Measurements from ENCODE around the gene HENMT1.

DNA sequence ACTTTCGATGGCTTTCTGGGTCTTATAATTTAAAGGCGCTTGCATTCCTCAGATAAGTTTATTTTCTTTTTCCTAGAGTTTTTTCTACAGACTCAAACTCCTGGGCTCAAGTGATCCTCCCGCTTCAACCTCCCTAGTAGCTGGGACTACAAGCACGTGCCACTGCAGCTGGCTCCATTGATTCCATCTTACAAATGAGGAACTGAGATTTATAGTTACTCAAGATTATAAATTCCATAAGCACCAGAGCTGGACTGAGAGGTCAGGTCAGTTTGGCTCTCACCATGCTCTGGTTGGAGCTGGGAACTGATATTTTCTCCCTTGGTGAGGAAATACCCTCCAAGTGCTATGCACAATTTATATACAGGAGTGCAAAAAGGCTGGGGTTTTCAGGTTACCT lies 17.8 kb upstream of the HENMT1 start:
- TF ChIP-seq, protein P1, sequence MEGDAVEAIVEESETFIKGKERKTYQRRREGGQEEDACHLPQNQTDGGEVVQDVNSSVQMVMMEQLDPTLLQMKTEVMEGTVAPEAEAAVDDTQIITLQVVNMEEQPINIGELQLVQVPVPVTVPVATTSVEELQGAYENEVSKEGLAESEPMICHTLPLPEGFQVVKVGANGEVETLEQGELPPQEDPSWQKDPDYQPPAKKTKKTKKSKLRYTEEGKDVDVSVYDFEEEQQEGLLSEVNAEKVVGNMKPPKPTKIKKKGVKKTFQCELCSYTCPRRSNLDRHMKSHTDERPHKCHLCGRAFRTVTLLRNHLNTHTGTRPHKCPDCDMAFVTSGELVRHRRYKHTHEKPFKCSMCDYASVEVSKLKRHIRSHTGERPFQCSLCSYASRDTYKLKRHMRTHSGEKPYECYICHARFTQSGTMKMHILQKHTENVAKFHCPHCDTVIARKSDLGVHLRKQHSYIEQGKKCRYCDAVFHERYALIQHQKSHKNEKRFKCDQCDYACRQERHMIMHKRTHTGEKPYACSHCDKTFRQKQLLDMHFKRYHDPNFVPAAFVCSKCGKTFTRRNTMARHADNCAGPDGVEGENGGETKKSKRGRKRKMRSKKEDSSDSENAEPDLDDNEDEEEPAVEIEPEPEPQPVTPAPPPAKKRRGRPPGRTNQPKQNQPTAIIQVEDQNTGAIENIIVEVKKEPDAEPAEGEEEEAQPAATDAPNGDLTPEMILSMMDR (IDR thresholded peaks at IDR 0.05; ENCODE audit: insufficient read depth, low read length) = no peak
- TF ChIP-seq POLR2AphosphoS5 (IDR thresholded peaks at IDR 0.05; ENCODE audit: low read depth) (no peak), GABPA (IDR thresholded peaks at IDR 0.05; ENCODE audit: low read depth) (no peak)
